GM19452 (cell line): ENCODE measurements around the gene TNFAIP8L2.
"Not testable (repeated sequence)": the region's sequence is repeated elsewhere in the genome, so short reads cannot be mapped to it uniquely, and the experiment has no call there.

Experiments
- ATAC-seq: cut with Tn5 transposase; IDR thresholded peaks from one replicate; pipeline ENCODE4 v1.9.1; 2021; ENCODE audit not compliant: unreplicated experiment

TNFAIP8L2 gene

GRCh38 chr1:151188667-151189066 is 32.2 kb downstream of the TNFAIP8L2 start:
- not testable (repeated sequence) for ATAC-seq

GRCh38 chr1:151189637-151190445 is 33.4 kb downstream of the TNFAIP8L2 start, which contains the start of gene VPS72:
TSS of gene VPS72 (minus strand) at chr1:151190197. CDS start at chr1:151190121, 76 bp downstream.
- peak; percentile 87 for ATAC-seq

DNA sequence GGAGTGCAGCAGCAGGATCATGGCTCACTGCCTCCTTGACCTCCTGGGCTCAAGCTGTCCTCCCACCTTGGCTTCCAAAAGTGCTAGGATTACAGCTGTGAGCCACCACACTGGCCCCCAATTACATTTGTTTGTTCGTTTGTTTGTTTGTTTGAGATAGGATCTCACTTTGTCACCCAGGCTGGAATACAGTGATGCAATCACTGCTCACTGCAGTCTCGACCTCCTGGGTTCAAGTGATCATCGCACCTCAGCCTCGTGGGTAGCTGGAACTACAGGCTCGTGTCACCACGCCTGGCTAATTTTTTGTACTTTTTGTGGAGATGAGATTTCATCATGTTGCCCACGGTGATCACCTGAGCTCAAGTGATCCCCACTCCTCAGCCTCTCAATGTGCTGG is 35.6 kb downstream of the TNFAIP8L2 start:
- no peak for ATAC-seq

- ATAC-seq = no peak
Measured at GRCh38 chr1:151193304-151193703, 36.9 kb downstream of the TNFAIP8L2 start.

DNA sequence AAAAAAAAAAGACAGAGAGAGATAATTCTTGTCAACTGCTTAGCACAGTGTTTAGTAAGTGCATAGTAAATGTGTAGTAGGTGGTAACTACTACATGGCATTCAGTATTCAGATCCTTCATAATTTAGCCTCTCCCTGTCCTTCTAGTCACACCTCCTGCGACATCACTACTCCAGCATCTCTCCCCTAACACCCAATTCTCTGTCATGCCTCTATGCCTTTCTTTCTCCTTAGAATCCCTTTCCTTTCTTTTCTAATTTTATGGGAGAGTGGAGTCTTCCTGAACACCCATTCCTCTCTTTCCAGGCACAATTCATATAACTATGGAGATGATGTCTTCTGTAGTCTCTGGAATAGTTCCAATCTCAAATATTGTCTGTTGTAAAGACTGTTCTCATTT is 37.4 kb downstream of the TNFAIP8L2 start:
- no peak for ATAC-seq

DNA sequence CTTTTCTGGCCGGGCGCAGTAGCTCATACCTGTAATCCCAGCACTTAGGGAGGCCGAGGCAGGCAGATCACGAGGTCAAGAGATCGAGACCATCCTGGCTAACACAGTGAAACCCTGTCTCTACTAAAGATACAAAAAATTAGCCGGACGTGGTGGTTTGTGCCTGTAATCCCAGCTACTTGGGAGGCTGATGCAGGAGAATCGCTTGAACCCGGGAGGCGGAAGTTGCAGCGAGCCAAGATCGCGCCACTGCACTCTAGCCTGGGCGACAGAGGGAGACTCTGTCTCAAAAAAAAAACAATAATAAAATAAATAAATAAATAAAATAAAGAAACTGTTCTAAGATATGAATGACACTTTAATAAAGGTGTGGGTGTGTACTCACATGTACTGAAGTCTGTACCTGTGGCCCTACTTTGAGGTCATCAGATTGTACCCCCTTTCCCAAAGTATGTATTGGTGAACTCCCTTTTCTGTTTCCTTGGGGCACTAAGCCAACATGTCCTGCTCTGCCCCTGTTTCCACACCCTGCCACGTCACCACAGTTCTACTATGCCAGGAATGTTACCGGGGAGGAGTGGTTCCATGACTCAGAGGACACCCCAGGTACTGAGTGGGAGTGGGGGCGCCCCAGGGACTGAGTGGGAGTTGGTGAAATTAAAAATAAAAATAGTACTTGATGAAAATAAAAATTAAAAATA is 38.6 kb downstream of the TNFAIP8L2 start:
- not testable (repeated sequence) for ATAC-seq

DNA sequence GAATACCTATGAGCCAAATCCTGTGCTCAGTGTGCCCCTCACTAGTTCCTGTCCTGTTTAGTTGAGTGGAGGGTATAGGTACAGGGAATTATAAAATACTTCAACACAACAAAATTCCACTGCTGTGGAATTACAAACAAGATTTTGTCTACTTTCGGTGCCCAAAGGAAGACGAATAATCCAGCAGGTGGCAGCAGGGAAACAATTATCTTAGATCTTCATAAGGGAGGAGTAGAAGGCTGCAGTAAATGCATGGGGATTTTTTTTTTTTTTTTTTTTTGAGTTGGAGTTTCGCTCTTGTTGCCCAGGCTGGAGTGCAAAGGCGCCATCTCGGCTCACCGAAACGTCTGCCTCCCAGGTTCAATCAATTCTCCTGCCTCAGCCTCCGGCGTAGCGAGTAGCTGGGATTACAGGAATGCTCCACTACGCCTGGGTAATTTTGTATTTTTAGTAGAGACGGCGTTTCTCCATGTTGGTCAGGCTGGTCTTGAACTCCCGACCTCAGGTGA is 39.9 kb downstream of the TNFAIP8L2 start:
- no peak for ATAC-seq

DNA sequence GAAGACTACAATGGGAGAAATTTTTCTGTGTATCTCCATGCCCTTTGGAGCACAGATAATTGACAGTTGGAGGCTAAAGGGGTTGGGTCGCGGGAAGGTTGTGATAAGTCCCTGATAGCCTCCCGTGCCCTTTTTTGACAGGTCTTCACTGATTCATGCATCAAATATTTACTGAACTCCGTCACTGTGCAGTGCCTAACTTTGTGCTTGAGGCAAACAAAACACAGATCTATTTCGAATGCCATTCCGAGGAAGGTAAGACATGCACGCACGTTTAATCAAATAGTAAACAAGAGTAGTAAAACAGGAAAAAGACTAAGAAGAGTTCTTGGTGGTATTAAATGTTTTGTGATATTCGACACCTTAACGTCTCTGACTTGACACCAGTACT is 41.4 kb downstream of the TNFAIP8L2 start:
- ATAC-seq = no peak

DNA sequence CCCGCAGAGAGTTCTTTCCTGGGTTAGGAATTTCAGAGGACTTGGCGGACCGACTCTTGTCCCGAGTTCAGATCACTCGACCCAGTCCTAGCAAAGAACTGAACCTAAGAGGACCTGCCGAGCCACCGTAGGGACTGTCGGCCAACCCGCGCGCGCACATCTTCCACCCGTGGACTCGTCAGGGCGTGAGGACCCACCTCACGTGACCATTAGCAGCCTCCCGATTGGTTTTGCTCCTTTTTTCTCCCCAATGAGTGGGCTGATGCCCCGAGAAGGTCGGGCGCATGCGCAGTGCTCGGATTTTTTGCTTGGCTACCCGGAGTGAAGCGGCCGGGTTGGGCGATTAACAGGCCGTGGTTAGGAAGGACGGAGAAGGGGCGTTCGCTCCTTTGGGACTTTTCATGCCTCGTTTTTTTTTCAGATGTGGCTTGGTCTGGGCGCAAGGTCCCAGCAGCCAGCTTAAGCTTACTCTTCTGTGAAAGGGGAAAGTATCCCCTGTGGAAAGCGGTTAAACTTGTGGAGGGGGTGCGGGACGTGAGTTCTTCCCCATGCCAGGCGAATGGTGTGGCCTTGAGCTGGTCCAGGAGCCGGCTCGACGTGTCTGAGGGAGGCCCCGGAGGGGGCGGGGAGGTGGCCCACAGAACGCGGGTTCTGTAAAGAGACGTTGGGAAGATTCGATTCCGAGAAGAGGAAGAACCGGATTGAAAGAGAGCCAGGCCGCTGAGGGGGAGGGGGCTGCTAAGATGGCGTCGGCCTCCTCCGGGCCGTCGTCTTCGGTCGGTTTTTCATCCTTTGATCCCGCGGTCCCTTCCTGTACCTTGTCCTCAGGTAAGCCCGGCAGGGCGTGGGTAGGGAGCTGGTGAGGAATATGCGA is 42.0 kb downstream of the TNFAIP8L2 start, which contains the start of gene PIP5K1A:
PIP5K1A (plus strand) TSS at position 299 of the 874 bp plus-strand sequence; CDS start at position 744, 445 bp downstream.
- peak; percentile 78 for ATAC-seq

DNA sequence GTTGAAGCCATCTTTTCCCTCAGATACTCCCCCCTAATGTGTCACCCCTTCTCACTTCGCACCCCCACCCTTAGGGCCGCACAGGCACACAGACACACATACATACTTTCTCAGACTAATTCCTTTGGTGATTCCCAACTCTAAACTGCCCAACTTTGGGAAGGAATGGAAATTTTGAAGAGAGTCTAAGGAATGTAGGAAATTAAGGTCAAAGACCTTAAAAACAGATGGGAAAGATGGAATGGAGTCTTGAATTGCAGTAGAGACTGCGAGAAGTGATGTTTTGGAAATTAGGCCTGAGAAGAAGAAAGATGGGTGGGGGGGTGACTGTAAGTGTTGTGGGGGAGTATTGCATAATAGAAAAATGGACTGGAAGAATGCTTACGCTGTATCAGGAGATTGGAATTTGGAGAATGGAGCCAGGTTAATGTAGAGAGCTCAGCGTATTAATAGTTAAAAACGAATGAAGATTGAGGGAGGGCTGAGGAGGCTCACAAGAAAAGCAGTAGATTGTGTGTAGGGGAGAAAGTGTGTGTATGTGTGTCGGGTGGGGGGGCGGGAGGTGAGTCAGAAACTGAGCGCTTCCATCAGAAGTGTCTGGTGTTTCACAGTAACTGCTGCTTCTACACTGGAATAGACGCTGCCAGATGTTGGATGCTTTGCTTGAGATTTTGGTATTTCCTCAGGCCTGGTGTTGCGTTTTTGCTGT is 43.6 kb downstream of the TNFAIP8L2 start:
- ATAC-seq = no peak

DNA sequence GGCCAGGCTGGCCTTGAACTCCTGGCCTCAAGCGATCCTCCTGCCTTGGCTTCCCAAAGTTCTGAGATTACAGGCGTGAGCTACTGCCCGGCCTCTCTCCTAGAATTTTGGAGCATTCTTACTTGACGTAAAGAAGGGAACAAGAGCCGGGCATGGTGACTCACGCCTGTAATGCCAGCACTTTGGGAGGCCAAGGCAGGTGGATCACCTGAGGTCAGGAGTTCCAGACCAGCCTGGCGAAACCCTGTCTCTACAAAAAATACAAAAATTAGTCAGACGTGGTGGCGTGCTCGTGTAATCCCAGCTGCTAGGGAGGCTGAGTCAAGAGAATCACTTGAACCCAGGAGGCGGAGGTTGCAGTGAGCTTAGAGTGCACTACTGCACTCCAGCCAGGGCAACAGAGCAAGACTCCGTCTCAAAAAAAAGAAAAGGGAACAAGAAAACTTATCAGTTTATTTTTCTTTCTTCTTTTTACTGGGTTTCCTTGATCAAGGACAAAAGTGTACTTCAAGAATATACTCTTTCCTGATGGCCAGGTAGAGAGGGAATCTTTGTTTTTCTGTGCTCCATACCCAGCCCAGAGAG is 49.0 kb downstream of the TNFAIP8L2 start:
- ATAC-seq = not testable (repeated sequence)
